Uterus (tissue), 2 donors: ENCODE measurements around the gene FAM50A.

Source experiments
- CTCF ChIP-seq, 4 experiments: fragments of 200-600 bp in 2 of 4; fragments of 450-650 bp in 2 of 4; sonication (generic) in 2 of 4; IDR thresholded peaks; one replicate each; pipeline ENCODE4 v1.5.1; 2016 to 2019; ENCODE audit warnings: antibody characterized with exemption in 4 of 4, mild to moderate bottlenecking in 2 of 4, moderate library complexity in 1 of 4
- POLR2A ChIP-seq, 2 donors: fragments of 450-650 bp; IDR thresholded peaks; one replicate each; pipeline ENCODE4 v1.6.1; 2016; ENCODE audit warnings: antibody characterized with exemption in 2 of 2, mild to moderate bottlenecking in 1 of 2, moderate library complexity in 1 of 2

- TF ChIP-seq CTCF (IDR thresholded peaks at IDR 0.05), result no peak
- no peak for TF ChIP-seq POLR2A (IDR thresholded peaks at IDR 0.05)
Observed at GRCh38 chrX:154476821-154477220, 32.9 kb downstream of the FAM50A start.
